Stimulated activated CD8-positive, alpha-beta memory T cell treated with anti-CD3 and anti-CD28 coated beads, Interleukin-15, amount 100 ng/mL, for 24 hours (primary cell): ENCODE measurements around the gene ITGB7.
"Not testable (repeated sequence)": the region's sequence is repeated elsewhere in the genome, so short reads cannot be mapped to it uniquely, and the experiment has no call there.

Source experiments
- DNase-seq: peaks from one replicate; pipeline ENCODE4 v3.0.0-alpha.2; 2020; ENCODE audit warnings: low read depth

ITGB7 gene

GRCh38 chr12:53217051-53217930, 10.2 kb upstream of the ITGB7 start:
- no peak for DNase-seq

- DNase-seq: no peak
These were observed 8.4 kb upstream of the ITGB7 start for GRCh38 chr12:53215497-53215896.

GRCh38 chr12:53214687-53215455, 7.8 kb upstream of the ITGB7 start:
- no peak for DNase-seq

- no peak for DNase-seq
These were observed 7.2 kb upstream of the ITGB7 start for GRCh38 chr12:53214221-53214620.

GRCh38 chr12:53213348-53213747, 6.3 kb upstream of the ITGB7 start:
- DNase-seq: peak; percentile 67

- no peak for DNase-seq
These were observed 5.9 kb upstream of the ITGB7 start for GRCh38 chr12:53212931-53213330.

- no peak for DNase-seq
These were observed 4.7 kb upstream of the ITGB7 start for GRCh38 chr12:53211476-53212381.

GRCh38 chr12:53210843-53211242, 3.8 kb upstream of the ITGB7 start:
- no peak for DNase-seq

- no peak for DNase-seq
These were observed 1.9 kb upstream of the ITGB7 start for GRCh38 chr12:53208877-53209463.

- no peak for DNase-seq
These were observed 1.4 kb upstream of the ITGB7 start for GRCh38 chr12:53208435-53208834.

GRCh38 chr12:53205747-53206419, 1.2 kb downstream of the ITGB7 start:
- no peak for DNase-seq

- no peak for DNase-seq
These were observed 2.7 kb downstream of the ITGB7 start for GRCh38 chr12:53204351-53204750.

GRCh38 chr12:53202316-53202715, 4.7 kb downstream of the ITGB7 start:
- not testable (repeated sequence) for DNase-seq

- DNase-seq: no peak
These were observed 5.4 kb downstream of the ITGB7 start for GRCh38 chr12:53201639-53202038.

- DNase-seq: no peak
These were observed 5.9 kb downstream of the ITGB7 start for GRCh38 chr12:53201177-53201541.

GRCh38 chr12:53200458-53201176, 6.4 kb downstream of the ITGB7 start:
- no peak for DNase-seq

GRCh38 chr12:53200107-53200457, 7.0 kb downstream of the ITGB7 start:
- DNase-seq: no peak

- DNase-seq: no peak
These were observed 7.4 kb downstream of the ITGB7 start for GRCh38 chr12:53199700-53200099.

GRCh38 chr12:53198486-53199110, 8.5 kb downstream of the ITGB7 start:
- no peak for DNase-seq

GRCh38 chr12:53197011-53197640, 9.9 kb downstream of the ITGB7 start:
- DNase-seq: no peak
